K562 (cell line): ENCODE data around the gene ZNF143. TPM values are rescaled to one million over a fixed set of nuclear protein-coding genes. Genes with fewer than 3 reads are reported as not detected.

Experiments used
- ATF2 ChIP-seq: sonication (generic); formaldehyde crosslinking; IDR thresholded peaks from 2 replicates; pipeline ENCODE4 v1.8.1; 2022; ENCODE audit warnings: missing genetic modification reagents
- ATF4 ChIP-seq: fragments of 450-650 bp; formaldehyde crosslinking; IDR thresholded peaks from 2 replicates; pipeline ENCODE4 v1.4.0; 2022; ENCODE audit warnings: mild to moderate bottlenecking, moderate library complexity
- ELK3 ChIP-seq: fragments of 450-650 bp; formaldehyde crosslinking; IDR thresholded peaks from 2 replicates; pipeline ENCODE4 v1.4.0; 2020; ENCODE audit warnings: mild to moderate bottlenecking
- HDGF ChIP-seq: fragments of 450-650 bp; IDR thresholded peaks from 2 replicates; pipeline ENCODE4 v1.6.1; 2016
- HOMEZ ChIP-seq: fragments of 250-450 bp; sonication (Bioruptor Pico); IDR thresholded peaks from 2 replicates; pipeline ENCODE4 v1.4.0; 2020; ENCODE audit warnings: mild to moderate bottlenecking, moderate library complexity
- KLF13 ChIP-seq: fragments of 450-650 bp; IDR thresholded peaks from 2 replicates; pipeline ENCODE4 v1.6.1; 2016; ENCODE audit warnings: missing genetic modification characterization, low read depth, mild to moderate bottlenecking, missing compliant biosample characterization, moderate library complexity, borderline replicate concordance
- MAFK ChIP-seq: IDR thresholded peaks from 2 replicates; pipeline ENCODE4 v1.6.1; 2011; ENCODE audit warnings: low read length, improper control_type of control experiment
- RAD21 ChIP-seq, 2 experiments: fragments of 250-450 bp in 1 of 2; fragments of 450-650 bp in 1 of 2; sonication (Bioruptor Pico) in 1 of 2; formaldehyde crosslinking in 1 of 2; IDR thresholded peaks in 1 of 2; conservative IDR thresholded peaks in 1 of 2; 2 replicates each; pipeline versions ENCODE4 v1.4.0 to v1.8.0; 2020 to 2022; ENCODE audit warnings: mild to moderate bottlenecking in 2 of 2, moderate library complexity in 1 of 2
- RERE ChIP-seq: sonication (generic); formaldehyde crosslinking; IDR thresholded peaks from 2 replicates; pipeline ENCODE4 v1.8.0; 2023; ENCODE audit warnings: missing genetic modification reagents, mild to moderate bottlenecking, borderline replicate concordance
- RNF2 ChIP-seq: sonication (generic); IDR thresholded peaks from 2 replicates; pipeline ENCODE4 v1.6.1; 2016
- SRF ChIP-seq, 2 experiments: fragments of 250-450, 450-650 bp in 1 of 2; sonication (Bioruptor Pico) in 1 of 2; sonication (generic) in 1 of 2; formaldehyde crosslinking; IDR thresholded peaks; 2 replicates each; pipeline versions ENCODE4 v1.5.0 to v1.5.1; 2020 to 2022; ENCODE audit warnings: mild to moderate bottlenecking in 1 of 2, missing genetic modification reagents in 1 of 2
- TRIM24 ChIP-seq, 2 experiments: fragments of 450-650 bp; IDR thresholded peaks; 2 replicates each; pipeline ENCODE4 v1.6.1; 2016
- ZBTB5 ChIP-seq: fragments of 450-650 bp; IDR thresholded peaks from 2 replicates; pipeline ENCODE4 v1.6.1; 2017; ENCODE audit warnings: antibody characterized with exemption
- ZFX ChIP-seq: sonication (generic); formaldehyde crosslinking; IDR thresholded peaks from 2 replicates; pipeline ENCODE4 v1.8.0; 2022; ENCODE audit warnings: mild to moderate bottlenecking, missing genetic modification reagents, moderate library complexity
- polyA plus RNA-seq, 8 experiments: library from polyadenylated mRNA; depleted of rRNA in 4 of 8; stranded (reverse) in 5 of 8; unstranded in 3 of 8; fragments of >200 nt; fragmentation: Nextera tagmentation in 2 of 8; fragmentation: Illumina TruSeq in 1 of 8; extraction: Ambion mirVana in 2 of 8; extraction: Trizol in 1 of 8; gene quantifications; 2 replicates each; pipeline versions ENCODE4 v1.2.1 to v1.2.3, GENCODE V29; 2011 to 2014; ENCODE audit warnings: inconsistent platforms in 1 of 8, missing spikeins in 1 of 8
- total RNA-seq, 7 experiments: library from RNA; depleted of rRNA in 6 of 7; stranded (reverse); fragments of >200 nt in 6 of 7; fragmentation: Illumina TruSeq in 2 of 7; extraction: Trizol in 2 of 7; gene quantifications; 2 replicates each; pipeline versions ENCODE4 v1.2.1 to v1.2.3, GENCODE V29; 2011 to 2021; ENCODE audit warnings: low replicate concordance in 1 of 7

ZNF143 gene
- total and polyA plus RNA-seq, 9 of the 15 experiments (the other 6 are each of a cell fraction or from before 2014, with no cell fraction given): 18.4 to 58.5 (median 27.1) TPM

GRCh38 chr11:9573052-9573774, 112.4 kb downstream of the ZNF143 start, which contains the start of gene WEE1 (continued):
- no peak for TF ChIP-seq HOMEZ (CRISPR knock-in tag)
- peak; percentile 61; the same call in 1 of the 2 replicates for TF ChIP-seq RNF2
- peak; percentile 64 to 80; a peak in 3 of 4 replicates for TF ChIP-seq TRIM24 (IDR thresholded peaks at IDR 0.05)
- TF ChIP-seq RAD21 (CRISPR knock-in tag; conservative IDR thresholded peaks at IDR 0.05 in 1 of 2, IDR thresholded peaks at IDR 0.05 in 1 of 2): no peak
- no peak for TF ChIP-seq ELK3 (CRISPR knock-in tag)
- TF ChIP-seq ZBTB5: no peak
- TF ChIP-seq MAFK: no peak
- TF ChIP-seq ATF4 (CRISPR knock-in tag): no peak
- peak; percentile 89 for TF ChIP-seq ZFX (CRISPR knock-in tag)
- TF ChIP-seq RERE (CRISPR knock-in tag): 0 out of 2 replicates have a peak, but pooled peaks have one; percentile 43
- 0 out of 4 replicates have a peak, but pooled peaks of 1 of the 2 experiments have one; percentile 62 for TF ChIP-seq SRF (CRISPR knock-in tag; IDR thresholded peaks at IDR 0.05)
- TF ChIP-seq HDGF: no peak
- no peak for TF ChIP-seq ATF2 (CRISPR knock-in tag)
- TF ChIP-seq KLF13 (tag): peak; percentile 98
